Stimulated activated naive CD8-positive, alpha-beta T cell treated with anti-CD3 and anti-CD28 coated beads, Interleukin-15, Interleukin-2, amounts not matched to agents 100 ng/mL and 50 ng/mL, for 24 hours (primary cell): ENCODE measurements around the gene HSPBAP1.
"Not testable (repeated sequence)": the region's sequence is repeated elsewhere in the genome, so short reads cannot be mapped to it uniquely, and the experiment has no call there.

Source experiments
- H3K27ac Mint-ChIP-seq: one replicate; pipeline ENCODE4 v1.8.0; 2021; ENCODE audit warnings: mild to moderate bottlenecking, mixed read lengths
- H3K27me3 Mint-ChIP-seq: one replicate; pipeline ENCODE4 v1.8.0; 2021; ENCODE audit warnings: mixed read lengths
- H3K36me3 Mint-ChIP-seq: one replicate; pipeline ENCODE4 v1.8.0; 2021; ENCODE audit warnings: low read depth, mixed read lengths
- H3K4me1 Mint-ChIP-seq: one replicate; pipeline ENCODE4 v1.8.0; 2021; ENCODE audit warnings: low read depth, mixed read lengths
- H3K4me3 Mint-ChIP-seq: one replicate; pipeline ENCODE4 v1.8.0; 2021; ENCODE audit warnings: mild to moderate bottlenecking, mixed read lengths
- H3K9me3 Mint-ChIP-seq: one replicate; pipeline ENCODE4 v1.8.0; 2021; ENCODE audit warnings: mixed read lengths

Gene HSPBAP1

DNA sequence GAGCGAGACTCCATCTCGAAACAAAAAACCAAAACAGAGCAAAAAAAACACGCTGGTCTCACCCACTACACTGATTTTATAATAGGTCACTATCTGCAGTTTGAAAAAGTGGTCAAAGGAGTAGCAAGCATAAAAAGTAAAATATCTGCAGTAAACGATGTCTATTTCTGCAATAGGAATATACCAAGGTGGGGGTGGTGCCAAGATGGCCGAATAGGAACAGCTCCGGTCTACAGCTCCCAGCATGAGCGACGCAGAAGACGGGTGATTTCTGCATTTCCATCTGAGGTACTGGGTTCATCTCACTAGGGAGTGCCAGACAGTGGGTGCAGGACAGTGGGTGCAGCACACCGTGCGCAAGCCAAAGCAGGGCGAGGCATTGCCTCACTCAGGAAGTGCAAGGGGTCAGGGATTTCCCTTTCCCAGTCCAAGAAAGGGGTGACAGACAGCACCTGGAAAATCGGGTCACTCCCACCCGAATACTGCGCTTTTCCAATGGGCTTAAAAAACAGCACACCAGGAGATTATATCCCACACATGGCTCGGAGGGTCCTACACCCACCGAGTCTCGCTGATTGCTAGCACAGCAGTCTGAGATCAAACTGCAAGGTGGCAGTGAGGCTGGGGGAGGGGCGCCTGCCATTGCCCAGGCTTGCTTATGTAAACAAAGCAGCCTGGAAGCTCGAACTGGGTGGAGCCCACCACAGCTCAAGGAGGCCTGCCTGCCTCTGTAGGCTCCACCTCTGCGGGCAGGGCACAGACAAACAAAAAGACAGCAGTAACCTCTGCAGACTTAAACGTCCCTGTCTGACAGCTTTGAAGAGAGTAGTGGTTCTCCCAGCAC, 60.7 kb downstream of the HSPBAP1 start:
- H3K36me3 Mint-ChIP-seq: peaks cover 27% of the 10 kb centered on the region
- H3K4me3 Mint-ChIP-seq, H3K9me3 Mint-ChIP-seq, H3K27me3 Mint-ChIP-seq, H3K27ac Mint-ChIP-seq, H3K4me1 Mint-ChIP-seq: not testable (repeated sequence)

DNA sequence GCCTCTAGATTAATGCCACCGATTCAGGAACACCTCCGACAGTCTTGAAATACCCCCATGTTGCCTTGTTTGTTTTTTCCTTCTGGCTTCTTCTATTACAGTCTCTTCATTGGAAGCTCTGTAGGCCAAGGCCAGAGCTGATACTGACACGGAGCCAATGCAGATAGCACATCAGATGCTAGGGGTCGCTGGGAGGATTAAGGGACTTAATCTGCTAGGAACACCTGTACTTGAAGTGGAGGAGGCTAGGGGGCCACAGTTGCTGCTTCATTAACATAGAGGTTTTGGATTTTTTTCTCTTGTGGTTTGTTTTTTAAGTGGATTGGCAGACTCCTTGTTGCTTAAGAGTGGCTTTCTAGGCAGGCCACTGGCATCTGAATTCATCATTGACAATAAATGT, 63.4 kb downstream of the HSPBAP1 start:
- no peaks in the 10 kb centered on the region for H3K27me3 Mint-ChIP-seq
- no peak overlapping the region for H3K27ac Mint-ChIP-seq
- H3K36me3 Mint-ChIP-seq: peaks cover 47% of the 10 kb centered on the region
- no peaks in the 10 kb centered on the region for H3K4me1 Mint-ChIP-seq
- H3K4me3 Mint-ChIP-seq: no peak overlapping the region
- peaks cover 3% of the 10 kb centered on the region for H3K9me3 Mint-ChIP-seq

DNA sequence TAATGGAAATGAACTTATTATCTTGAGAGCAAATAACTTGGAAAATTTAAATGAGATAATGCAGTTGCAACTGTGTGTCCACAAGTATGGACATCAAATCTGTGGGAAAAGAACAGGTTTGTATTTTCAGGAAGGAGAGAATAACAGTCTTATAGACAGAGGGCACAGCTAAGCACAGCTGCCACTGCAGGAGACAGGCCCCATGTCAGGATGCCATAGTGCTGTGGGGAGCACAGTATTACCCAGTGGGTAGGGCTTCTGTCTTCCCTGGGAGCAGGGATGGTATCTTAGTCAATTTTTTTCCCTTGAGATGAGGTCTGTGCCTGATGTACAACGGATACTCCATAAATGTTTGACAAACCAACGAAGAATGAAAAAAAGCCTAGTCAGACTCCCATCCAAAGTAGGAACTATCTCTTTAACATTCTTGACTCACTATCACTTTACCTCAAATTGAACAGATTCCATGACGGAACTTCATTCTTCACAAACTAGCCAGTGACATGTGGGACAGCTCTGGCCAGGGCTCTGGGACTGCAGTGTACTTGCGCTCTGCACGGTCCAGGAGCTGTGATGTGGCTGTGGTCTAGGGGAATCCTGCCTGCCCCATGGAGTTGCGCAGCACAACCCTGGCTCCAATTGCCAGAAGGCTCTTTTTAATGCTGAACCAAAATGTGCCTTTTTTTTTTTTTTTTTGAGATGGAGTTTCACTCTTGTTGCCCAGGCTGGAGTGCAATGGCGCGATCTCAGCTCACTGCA, 64.7 kb downstream of the HSPBAP1 start:
- peaks cover 48% of the 10 kb centered on the region for H3K36me3 Mint-ChIP-seq
- H3K4me3 Mint-ChIP-seq: no peak overlapping the region
- H3K27me3 Mint-ChIP-seq: no peaks in the 10 kb centered on the region
- H3K27ac Mint-ChIP-seq: no peak overlapping the region
- H3K4me1 Mint-ChIP-seq: no peaks in the 10 kb centered on the region
- peaks cover 3% of the 10 kb centered on the region for H3K9me3 Mint-ChIP-seq

DNA sequence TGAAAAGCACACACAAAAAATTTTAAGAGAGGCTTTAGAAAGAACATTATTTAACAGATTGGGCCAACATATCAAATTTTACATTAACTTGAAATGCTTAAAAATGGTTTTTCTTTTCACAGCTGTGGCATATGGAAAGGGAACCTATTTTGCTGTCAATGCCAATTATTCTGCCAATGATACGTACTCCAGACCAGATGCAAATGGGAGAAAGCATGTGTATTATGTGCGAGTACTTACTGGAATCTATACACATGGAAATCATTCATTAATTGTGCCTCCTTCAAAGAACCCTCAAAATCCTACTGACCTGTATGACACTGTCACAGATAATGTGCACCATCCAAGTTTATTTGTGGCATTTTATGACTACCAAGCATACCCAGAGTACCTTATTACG, 65.4 kb downstream of the HSPBAP1 start:
- H3K36me3 Mint-ChIP-seq: peaks cover 51% of the 10 kb centered on the region
- H3K4me3 Mint-ChIP-seq: no peak overlapping the region
- H3K4me1 Mint-ChIP-seq: no peaks in the 10 kb centered on the region
- peaks cover 3% of the 10 kb centered on the region for H3K9me3 Mint-ChIP-seq
- H3K27ac Mint-ChIP-seq: no peak overlapping the region
- H3K27me3 Mint-ChIP-seq: no peaks in the 10 kb centered on the region

DNA sequence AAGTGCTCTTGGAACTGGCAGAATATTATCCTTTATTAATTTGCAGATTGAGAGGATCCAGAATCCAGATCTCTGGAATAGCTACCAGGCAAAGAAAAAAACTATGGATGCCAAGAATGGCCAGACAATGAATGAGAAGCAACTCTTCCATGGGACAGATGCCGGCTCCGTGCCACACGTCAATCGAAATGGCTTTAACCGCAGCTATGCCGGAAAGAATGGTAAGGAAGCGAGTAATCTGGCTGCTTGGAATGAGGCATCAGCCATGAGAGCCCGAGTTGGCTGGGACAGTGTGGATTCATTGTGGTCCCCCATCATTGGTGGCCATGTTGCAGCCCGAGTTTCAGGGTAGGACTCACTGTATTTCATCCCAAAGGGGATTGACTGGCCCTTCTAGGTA, 65.9 kb downstream of the HSPBAP1 start:
- Mint-ChIP-seq H3K9me3 (peaks cover 3% of the 10 kb centered on the region), H3K27ac (no peak overlapping the region), H3K4me1 (no peaks in the 10 kb centered on the region), H3K4me3 (no peak overlapping the region), H3K36me3 (peaks cover 55% of the 10 kb centered on the region), H3K27me3 (no peaks in the 10 kb centered on the region)

DNA sequence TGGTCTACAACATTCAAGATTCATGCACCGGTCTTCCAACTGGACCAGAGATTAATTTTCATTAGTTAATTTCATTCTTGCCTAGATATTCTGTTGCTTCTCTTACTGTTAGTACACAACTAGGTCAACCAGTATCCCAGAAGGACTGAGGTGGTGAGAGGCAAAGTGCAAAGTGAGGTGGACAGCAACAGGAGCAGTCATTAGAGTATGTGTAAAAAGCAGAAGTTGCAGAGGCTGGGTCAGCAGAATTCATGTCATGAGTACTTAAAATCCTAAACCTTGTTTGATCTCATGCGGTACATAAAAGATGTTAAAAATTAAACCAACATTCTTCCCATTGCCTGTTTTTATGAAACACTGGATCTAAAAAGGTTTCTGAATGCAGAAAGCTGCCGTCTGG, 66.3 kb downstream of the HSPBAP1 start:
- Mint-ChIP-seq H3K36me3 (peaks cover 59% of the 10 kb centered on the region), H3K27ac (no peak overlapping the region), H3K27me3 (no peaks in the 10 kb centered on the region), H3K4me1 (no peaks in the 10 kb centered on the region), H3K4me3 (no peak overlapping the region), H3K9me3 (peaks cover 3% of the 10 kb centered on the region)

DNA sequence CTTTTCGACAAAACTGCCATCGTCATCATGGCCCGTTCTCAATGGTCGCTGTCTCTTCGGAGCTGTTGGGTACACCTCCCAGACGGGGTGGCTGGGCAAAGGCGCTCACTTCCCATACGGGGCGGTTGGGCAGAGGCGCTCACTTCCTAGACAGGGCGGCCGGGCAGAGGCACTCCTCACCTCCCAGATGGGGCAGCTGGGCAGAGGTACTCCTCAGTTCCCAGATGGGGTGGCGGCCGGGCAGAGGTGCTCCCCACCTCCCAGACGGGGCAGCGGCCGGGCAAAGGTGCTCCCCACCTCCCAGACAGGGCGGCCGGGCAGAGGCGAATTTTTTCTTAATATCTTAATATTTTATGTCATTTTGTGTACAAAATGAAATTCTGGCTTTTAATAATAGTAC, 68.5 kb downstream of the HSPBAP1 start:
- peaks cover 75% of the 10 kb centered on the region for H3K36me3 Mint-ChIP-seq
- no peaks in the 10 kb centered on the region for H3K27me3 Mint-ChIP-seq
- H3K4me1 Mint-ChIP-seq: peaks cover 4% of the 10 kb centered on the region
- H3K27ac Mint-ChIP-seq: no peak overlapping the region
- H3K9me3 Mint-ChIP-seq: peaks cover 3% of the 10 kb centered on the region
- H3K4me3 Mint-ChIP-seq: no peak overlapping the region

DNA sequence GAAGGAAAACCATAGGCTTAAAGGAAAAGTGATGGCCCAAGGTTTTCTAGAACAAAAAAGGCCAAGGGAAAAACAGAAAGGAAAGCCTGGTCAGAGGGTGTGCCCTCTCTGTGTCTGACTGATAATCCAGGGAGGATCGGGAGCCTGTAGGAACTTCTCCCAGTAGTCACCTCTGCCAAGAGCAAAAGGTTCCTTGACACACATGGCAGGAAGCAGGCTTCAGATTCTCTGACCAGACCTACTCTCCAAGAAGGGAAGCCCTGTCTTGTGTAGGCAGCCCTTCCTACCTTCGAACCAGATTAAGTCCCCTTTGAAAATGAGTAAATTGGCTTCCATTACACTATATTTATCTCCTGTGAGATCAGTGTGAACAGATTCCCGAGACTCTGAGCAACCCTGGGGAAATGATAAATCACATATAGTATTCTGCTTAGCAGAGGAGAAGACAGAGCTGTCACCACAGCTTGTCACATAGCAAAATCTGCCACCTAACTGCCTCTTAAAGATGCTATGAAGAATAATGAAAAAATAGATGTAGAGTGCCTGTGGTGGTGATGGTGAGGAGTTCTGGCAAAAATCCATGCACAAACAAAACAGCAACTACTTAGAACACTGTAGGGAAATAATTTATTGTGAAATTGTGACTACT, 74.2 kb downstream of the HSPBAP1 start:
- Mint-ChIP-seq H3K36me3 (peaks cover 85% of the 10 kb centered on the region), H3K27me3 (no peaks in the 10 kb centered on the region), H3K27ac (no peak overlapping the region), H3K4me1 (peaks cover 4% of the 10 kb centered on the region), H3K9me3 (no peaks in the 10 kb centered on the region), H3K4me3 (no peak overlapping the region)

DNA sequence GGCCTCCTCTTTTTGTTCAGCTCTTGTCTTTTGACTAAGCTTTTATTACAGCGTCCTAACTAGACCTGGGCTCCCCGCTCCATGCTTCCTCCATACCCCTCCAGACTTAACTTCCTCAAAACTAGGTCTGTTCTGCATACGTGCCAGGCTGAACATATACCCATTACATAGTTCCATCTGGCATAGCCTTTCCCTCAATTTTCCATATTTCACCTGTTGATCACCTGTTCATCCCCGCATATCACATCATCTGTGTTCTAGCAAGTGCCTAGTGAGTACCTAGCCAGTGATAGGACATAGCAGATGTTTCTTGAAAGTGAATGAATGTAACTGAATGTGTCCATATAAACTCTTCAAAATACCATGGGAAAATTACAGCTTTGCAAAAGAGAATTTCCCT, 77.0 kb downstream of the HSPBAP1 start:
- Mint-ChIP-seq H3K4me1 (peaks cover 7% of the 10 kb centered on the region), H3K27me3 (no peaks in the 10 kb centered on the region), H3K9me3 (no peaks in the 10 kb centered on the region), H3K4me3 (no peak overlapping the region), H3K36me3 (peaks cover 85% of the 10 kb centered on the region), H3K27ac (no peak overlapping the region)

DNA sequence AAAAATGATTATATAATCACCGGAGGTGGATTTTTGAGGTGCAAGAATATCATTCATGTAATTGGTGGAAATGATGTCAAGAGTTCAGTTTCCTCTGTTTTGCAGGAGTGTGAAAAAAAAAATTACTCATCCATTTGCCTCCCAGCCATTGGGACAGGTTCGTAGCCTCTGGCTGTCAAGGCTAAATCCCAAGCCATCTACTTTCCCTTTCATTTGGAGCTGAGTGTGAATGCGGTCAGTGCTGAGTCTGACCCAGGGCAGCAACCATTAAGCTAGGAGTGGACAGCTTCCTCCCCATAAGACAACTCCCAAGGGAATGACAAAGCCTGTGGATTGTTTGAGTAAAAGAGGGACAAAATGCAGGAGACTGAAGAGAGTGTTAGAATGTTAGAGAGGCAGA, 79.4 kb downstream of the HSPBAP1 start:
- Mint-ChIP-seq H3K36me3 (peaks cover 85% of the 10 kb centered on the region), H3K27me3 (no peaks in the 10 kb centered on the region), H3K27ac (no peak overlapping the region), H3K4me3 (no peak overlapping the region), H3K9me3 (no peaks in the 10 kb centered on the region), H3K4me1 (peaks cover 25% of the 10 kb centered on the region)

DNA sequence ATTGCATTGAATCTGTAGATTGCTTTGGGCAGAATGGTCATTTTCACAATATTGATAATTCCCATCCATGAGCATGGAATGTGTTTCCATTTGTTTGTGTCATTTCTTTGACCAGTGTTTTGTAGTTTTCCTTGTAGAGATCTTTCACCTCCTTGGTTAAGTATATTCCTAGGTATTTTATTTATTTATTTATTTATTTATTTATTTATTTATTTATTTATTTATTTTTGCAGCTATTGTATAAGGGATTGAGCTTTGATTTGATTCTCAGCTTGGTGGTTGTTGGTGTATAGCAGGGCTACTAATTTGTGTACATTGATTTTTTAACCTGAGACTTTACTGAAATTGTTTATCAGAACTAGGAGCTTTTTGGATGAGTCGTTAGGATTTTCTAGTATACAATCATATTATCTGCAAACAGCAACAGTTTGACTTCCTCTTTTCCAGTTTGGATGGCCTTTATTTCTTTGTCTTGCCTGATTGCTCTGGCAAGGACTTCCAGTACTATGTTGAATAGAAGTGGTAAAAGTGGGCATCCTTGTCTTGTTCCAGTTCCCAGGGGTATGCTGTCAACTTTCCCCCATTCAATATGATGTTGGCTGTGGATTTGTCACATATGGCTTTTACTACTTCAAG, 82.9 kb downstream of the HSPBAP1 start:
- H3K4me3 Mint-ChIP-seq, H3K27me3 Mint-ChIP-seq, H3K27ac Mint-ChIP-seq, H3K9me3 Mint-ChIP-seq: not testable (repeated sequence)
- Mint-ChIP-seq H3K4me1 (peaks cover 28% of the 10 kb centered on the region), H3K36me3 (peaks cover 81% of the 10 kb centered on the region)

DNA sequence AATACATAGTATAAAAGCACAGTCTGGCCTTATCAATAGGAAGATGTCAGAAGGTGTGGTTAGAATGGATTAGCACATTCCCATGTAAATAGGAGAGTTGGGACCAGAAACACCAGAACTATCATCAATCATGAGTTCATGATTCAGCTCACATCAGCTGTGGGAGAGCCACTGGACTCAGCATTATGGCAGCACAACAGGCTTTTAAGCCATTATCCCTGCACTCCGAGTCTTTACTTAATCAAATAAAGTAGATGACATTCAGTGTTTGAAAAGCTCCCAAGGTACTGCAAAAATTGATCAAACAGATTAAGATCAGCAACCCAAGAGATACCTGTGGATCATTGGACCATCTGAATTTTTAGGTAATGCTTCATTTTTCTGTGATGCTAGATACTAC, 88.3 kb downstream of the HSPBAP1 start:
- H3K4me3 Mint-ChIP-seq: no peak overlapping the region
- H3K27ac Mint-ChIP-seq: no peak overlapping the region

DNA sequence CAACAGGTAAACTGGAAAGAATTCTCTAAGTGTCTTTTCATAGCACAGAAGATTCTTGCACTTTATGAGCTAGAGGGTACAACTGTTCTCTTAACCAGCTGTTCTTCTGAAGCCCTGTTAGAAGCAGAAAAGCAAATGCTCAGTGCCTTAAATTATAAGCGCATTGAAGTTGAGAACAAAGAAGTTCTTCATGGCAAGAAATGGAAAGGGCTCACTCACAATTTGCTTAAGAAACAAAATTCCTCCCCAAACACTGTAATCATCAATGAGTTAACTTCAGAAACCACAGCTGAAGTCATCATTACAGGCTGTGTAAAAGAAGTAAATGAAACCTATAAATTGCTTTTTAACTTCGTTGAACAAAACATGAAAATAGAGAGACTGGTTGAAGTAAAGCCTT, 93.4 kb downstream of the HSPBAP1 start:
- Mint-ChIP-seq H3K36me3 (peaks cover 90% of the 10 kb centered on the region), H3K9me3 (no peaks in the 10 kb centered on the region), H3K4me3 (no peak overlapping the region), H3K27me3 (no peaks in the 10 kb centered on the region), H3K4me1 (peaks cover 37% of the 10 kb centered on the region), H3K27ac (no peak overlapping the region)

More for the DNA sequence above, 88.3 kb downstream of the HSPBAP1 start:
- no peaks in the 10 kb centered on the region for H3K27me3 Mint-ChIP-seq
- H3K9me3 Mint-ChIP-seq: no peaks in the 10 kb centered on the region
- peaks cover 23% of the 10 kb centered on the region for H3K4me1 Mint-ChIP-seq
- H3K36me3 Mint-ChIP-seq: peaks cover 76% of the 10 kb centered on the region

DNA sequence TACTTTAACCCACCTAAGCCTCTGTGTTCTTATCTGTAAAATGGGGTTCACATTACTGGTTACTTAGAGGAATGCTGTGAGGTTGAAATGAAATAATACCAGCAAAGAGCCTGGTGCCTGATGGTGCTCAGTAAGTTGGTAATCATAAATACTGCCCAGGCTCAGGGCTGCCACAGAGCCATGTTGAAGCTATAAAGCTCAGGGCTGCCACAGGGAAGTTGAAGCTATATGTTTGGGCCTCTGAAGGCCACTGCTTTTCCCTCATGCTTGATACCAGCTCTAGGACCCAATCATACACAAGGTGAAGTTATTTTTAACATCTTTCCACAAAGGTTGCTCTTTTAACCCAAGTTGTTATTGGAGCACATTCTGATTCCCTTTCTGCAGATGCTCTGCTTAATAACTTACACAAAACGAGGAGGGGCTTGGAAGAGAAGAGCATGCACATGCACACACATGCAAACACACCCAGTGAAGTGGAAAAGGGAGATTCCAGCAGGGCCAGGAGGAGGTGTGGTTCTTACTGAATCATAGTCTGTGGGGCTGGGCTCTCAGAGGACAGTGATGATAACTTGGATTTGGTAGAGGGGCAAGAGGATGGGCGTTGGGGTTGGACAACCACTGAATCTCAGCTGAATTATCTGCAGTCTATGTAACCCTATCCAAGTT, 95.5 kb downstream of the HSPBAP1 start:
- no peak overlapping the region for H3K27ac Mint-ChIP-seq
- no peaks in the 10 kb centered on the region for H3K27me3 Mint-ChIP-seq
- H3K9me3 Mint-ChIP-seq: no peaks in the 10 kb centered on the region
- peaks cover 40% of the 10 kb centered on the region for H3K4me1 Mint-ChIP-seq
- peaks cover 86% of the 10 kb centered on the region for H3K36me3 Mint-ChIP-seq
- H3K4me3 Mint-ChIP-seq: no peak overlapping the region
